ENCODE results near the gene CLHC1. TPM values are rescaled to one million over a fixed set of nuclear protein-coding genes. Genes with fewer than 3 reads are reported as not detected.

Gene CLHC1
- total RNA-seq, 1 donor: 14.5 TPM

- no peak for DNase-seq (ENCODE audit: insufficient read length, low spot score, missing footprints)
- Histone ChIP-seq H3K4me3 (ENCODE audit: insufficient read depth, low read length) (no peak overlapping the region), H3K4me2 (ENCODE audit: insufficient read depth, low read length) (no peak overlapping the region), H2AFZ (ENCODE audit: low read length) (no peak overlapping the region), H3K4me1 (ENCODE audit: insufficient read depth, low read length) (peaks cover 32% of the 10 kb centered on the region), H3K27me3 (ENCODE audit: insufficient read depth, low read length) (no peaks in the 10 kb centered on the region), H3K79me2 (ENCODE audit: insufficient read depth, low read length) (no peaks in the 10 kb centered on the region), H3K9me3 (ENCODE audit: low read depth, low read length) (no peaks in the 10 kb centered on the region), H3K36me3 (ENCODE audit: insufficient read depth, low read length) (no peaks in the 10 kb centered on the region), H4K20me1 (ENCODE audit: insufficient read depth, low read length) (no peaks in the 10 kb centered on the region), H3K27ac (ENCODE audit: low read depth, low read length) (no peak overlapping the region)
- no peak for TF ChIP-seq CTCF (IDR thresholded peaks at IDR 0.05; ENCODE audit: extremely low read depth, low read depth, low read length)
Measured at GRCh38 chr2:55150834-55151233, 81.3 kb downstream of the CLHC1 start.

- no peak overlapping the region for H2AFZ ChIP-seq (ENCODE audit: low read length)
- no peaks in the 10 kb centered on the region for H3K79me2 ChIP-seq (ENCODE audit: insufficient read depth, low read length)
- no peaks in the 10 kb centered on the region for H3K36me3 ChIP-seq (ENCODE audit: insufficient read depth, low read length)
- no peaks in the 10 kb centered on the region for H3K9me3 ChIP-seq (ENCODE audit: low read depth, low read length)
- no peak for TF ChIP-seq CTCF (IDR thresholded peaks at IDR 0.05; ENCODE audit: extremely low read depth, low read depth, low read length)
- no peaks in the 10 kb centered on the region for H3K27me3 ChIP-seq (ENCODE audit: insufficient read depth, low read length)
- no peaks in the 10 kb centered on the region for H4K20me1 ChIP-seq (ENCODE audit: insufficient read depth, low read length)
- no peak for DNase-seq (ENCODE audit: insufficient read length, low spot score, missing footprints)
- H3K27ac ChIP-seq (ENCODE audit: low read depth, low read length): no peak overlapping the region
- H3K4me3 ChIP-seq (ENCODE audit: insufficient read depth, low read length): no peak overlapping the region
- no peak overlapping the region for H3K4me2 ChIP-seq (ENCODE audit: insufficient read depth, low read length)
- H3K4me1 ChIP-seq (ENCODE audit: insufficient read depth, low read length): peaks cover 10% of the 10 kb centered on the region
Measured at GRCh38 chr2:55148269-55148668, 83.8 kb downstream of the CLHC1 start.

GRCh38 chr2:55147531-55147930 lies 84.6 kb downstream of the CLHC1 start:
- H3K9me3 ChIP-seq (ENCODE audit: low read depth, low read length): no peaks in the 10 kb centered on the region
- TF ChIP-seq CTCF (IDR thresholded peaks at IDR 0.05; ENCODE audit: extremely low read depth, low read depth, low read length): no peak
- no peak overlapping the region for H3K27ac ChIP-seq (ENCODE audit: low read depth, low read length)
- no peak overlapping the region for H3K4me3 ChIP-seq (ENCODE audit: insufficient read depth, low read length)
- H3K79me2 ChIP-seq (ENCODE audit: insufficient read depth, low read length): no peaks in the 10 kb centered on the region
- H2AFZ ChIP-seq (ENCODE audit: low read length): no peak overlapping the region
- H3K4me2 ChIP-seq (ENCODE audit: insufficient read depth, low read length): no peak overlapping the region
- H3K36me3 ChIP-seq (ENCODE audit: insufficient read depth, low read length): no peaks in the 10 kb centered on the region
- peaks cover 10% of the 10 kb centered on the region for H3K4me1 ChIP-seq (ENCODE audit: insufficient read depth, low read length)
- no peaks in the 10 kb centered on the region for H4K20me1 ChIP-seq (ENCODE audit: insufficient read depth, low read length)
- DNase-seq (ENCODE audit: insufficient read length, low spot score, missing footprints): no peak
- no peaks in the 10 kb centered on the region for H3K27me3 ChIP-seq (ENCODE audit: insufficient read depth, low read length)

GRCh38 chr2:55147041-55147440 lies 85.1 kb downstream of the CLHC1 start:
- Histone ChIP-seq H3K79me2 (ENCODE audit: insufficient read depth, low read length) (no peaks in the 10 kb centered on the region), H3K9me3 (ENCODE audit: low read depth, low read length) (no peaks in the 10 kb centered on the region), H3K27me3 (ENCODE audit: insufficient read depth, low read length) (no peaks in the 10 kb centered on the region), H4K20me1 (ENCODE audit: insufficient read depth, low read length) (no peaks in the 10 kb centered on the region), H3K36me3 (ENCODE audit: insufficient read depth, low read length) (no peaks in the 10 kb centered on the region), H3K27ac (ENCODE audit: low read depth, low read length) (no peak overlapping the region), H3K4me2 (ENCODE audit: insufficient read depth, low read length) (no peak overlapping the region), H3K4me1 (ENCODE audit: insufficient read depth, low read length) (peaks cover 9% of the 10 kb centered on the region), H2AFZ (ENCODE audit: low read length) (no peak overlapping the region), H3K4me3 (ENCODE audit: insufficient read depth, low read length) (no peak overlapping the region)
- no peak for TF ChIP-seq CTCF (IDR thresholded peaks at IDR 0.05; ENCODE audit: extremely low read depth, low read depth, low read length)
- no peak for DNase-seq (ENCODE audit: insufficient read length, low spot score, missing footprints)
